Subcutaneous adipose tissue (tissue), 4 donors: ENCODE results near the gene SLC27A5. TPM values are rescaled to one million over a fixed set of nuclear protein-coding genes. Genes with fewer than 3 reads are reported as not detected.

Source experiments
- CTCF ChIP-seq: fragments of 450-650 bp; IDR thresholded peaks from one replicate; pipeline ENCODE4 v1.5.1; 2016; ENCODE audit warnings: low read depth, mild to moderate bottlenecking, control low read depth, antibody characterized with exemption, moderate library complexity
- total RNA-seq, 4 donors: library from RNA; depleted of rRNA; stranded (reverse); fragments of >200 nt; gene quantifications; one replicate each; pipeline ENCODE4 v1.1.0, GENCODE V29; 2016

SLC27A5 gene
- total RNA-seq, 4 donors from 2014 or later = 4.2 to 13.4 (median 7.2) TPM

- no peak for TF ChIP-seq CTCF
Measured at GRCh38 chr19:58519355-58520256, 7.8 kb upstream of the SLC27A5 start, which contains the start of gene ZBTB45. Gene ZBTB45, minus strand, starts transcription at chr19:58519810. Its CDS starts 2,137 bp downstream, at chr19:58517673.

- no peak for TF ChIP-seq CTCF
Measured at GRCh38 chr19:58519087-58519354, 7.2 kb upstream of the SLC27A5 start.

GRCh38 chr19:58518256-58519086 lies 6.7 kb upstream of the SLC27A5 start:
- no peak for TF ChIP-seq CTCF

- no peak for TF ChIP-seq CTCF
Measured at GRCh38 chr19:58516964-58517833, 5.4 kb upstream of the SLC27A5 start.

GRCh38 chr19:58516246-58516836 lies 4.5 kb upstream of the SLC27A5 start:
- no peak for TF ChIP-seq CTCF

GRCh38 chr19:58515259-58515658 lies 3.5 kb upstream of the SLC27A5 start:
- TF ChIP-seq CTCF = no peak
